GM18499 (cell line): ENCODE measurements around the gene RASSF5.

Experiments used
- ATAC-seq: cut with Tn5 transposase; IDR thresholded peaks from one replicate; pipeline ENCODE4 v1.9.1; 2021; ENCODE audit warnings: moderate number of reproducible peaks; ENCODE audit not compliant: insufficient read depth, unreplicated experiment

Gene RASSF5

GRCh38 chr1:206512058-206512850, 4.9 kb downstream of the RASSF5 start:
- no peak for ATAC-seq

- no peak for ATAC-seq
These were observed 5.5 kb downstream of the RASSF5 start for GRCh38 chr1:206512851-206513180.

- no peak for ATAC-seq
These were observed 6.2 kb downstream of the RASSF5 start for GRCh38 chr1:206513312-206514111.

- ATAC-seq: no peak
These were observed 7.6 kb downstream of the RASSF5 start for GRCh38 chr1:206514813-206515387.

GRCh38 chr1:206516728-206516990, 9.3 kb downstream of the RASSF5 start:
- no peak for ATAC-seq

- ATAC-seq: no peak
These were observed 10.5 kb downstream of the RASSF5 start for GRCh38 chr1:206517784-206518183.

GRCh38 chr1:206518206-206518605, 10.9 kb downstream of the RASSF5 start:
- ATAC-seq: no peak

- ATAC-seq: no peak
These were observed 11.4 kb downstream of the RASSF5 start for GRCh38 chr1:206518743-206519142.

- no peak for ATAC-seq
These were observed 13.8 kb downstream of the RASSF5 start for GRCh38 chr1:206521127-206521526.

GRCh38 chr1:206521694-206522402, 14.5 kb downstream of the RASSF5 start:
- no peak for ATAC-seq

GRCh38 chr1:206524739-206525364, 17.5 kb downstream of the RASSF5 start:
- ATAC-seq: no peak

- no peak for ATAC-seq
These were observed 19.0 kb downstream of the RASSF5 start for GRCh38 chr1:206526064-206526911.

GRCh38 chr1:206529425-206529824, 22.1 kb downstream of the RASSF5 start:
- ATAC-seq: no peak

GRCh38 chr1:206532368-206532767, 25.0 kb downstream of the RASSF5 start:
- no peak for ATAC-seq

GRCh38 chr1:206534552-206534951, 27.2 kb downstream of the RASSF5 start:
- ATAC-seq: no peak

- ATAC-seq: no peak
These were observed 28.5 kb downstream of the RASSF5 start for GRCh38 chr1:206535853-206536188.

GRCh38 chr1:206537141-206537540, 29.8 kb downstream of the RASSF5 start:
- ATAC-seq: no peak

- ATAC-seq: no peak
These were observed 30.9 kb downstream of the RASSF5 start for GRCh38 chr1:206538086-206538770.
